CD4-positive, alpha-beta T cell treated with Interleukin-15 for 1 hour (primary cell): ENCODE measurements around the gene CLTCL1.
"Not testable (repeated sequence)": the region's sequence is repeated elsewhere in the genome, so short reads cannot be mapped to it uniquely, and the experiment has no call there.

Experiments
- DNase-seq: peaks from one replicate; pipeline ENCODE4 v3.0.0-alpha.2; 2020

The CLTCL1 gene

GRCh38 chr22:19173047-19174035 lies 118.2 kb downstream of the CLTCL1 start:
- no peak for DNase-seq

- DNase-seq = no peak
Measured at GRCh38 chr22:19172213-19173046, 119.1 kb downstream of the CLTCL1 start.

- DNase-seq = no peak
Measured at GRCh38 chr22:19169947-19170318, 121.6 kb downstream of the CLTCL1 start.

DNA sequence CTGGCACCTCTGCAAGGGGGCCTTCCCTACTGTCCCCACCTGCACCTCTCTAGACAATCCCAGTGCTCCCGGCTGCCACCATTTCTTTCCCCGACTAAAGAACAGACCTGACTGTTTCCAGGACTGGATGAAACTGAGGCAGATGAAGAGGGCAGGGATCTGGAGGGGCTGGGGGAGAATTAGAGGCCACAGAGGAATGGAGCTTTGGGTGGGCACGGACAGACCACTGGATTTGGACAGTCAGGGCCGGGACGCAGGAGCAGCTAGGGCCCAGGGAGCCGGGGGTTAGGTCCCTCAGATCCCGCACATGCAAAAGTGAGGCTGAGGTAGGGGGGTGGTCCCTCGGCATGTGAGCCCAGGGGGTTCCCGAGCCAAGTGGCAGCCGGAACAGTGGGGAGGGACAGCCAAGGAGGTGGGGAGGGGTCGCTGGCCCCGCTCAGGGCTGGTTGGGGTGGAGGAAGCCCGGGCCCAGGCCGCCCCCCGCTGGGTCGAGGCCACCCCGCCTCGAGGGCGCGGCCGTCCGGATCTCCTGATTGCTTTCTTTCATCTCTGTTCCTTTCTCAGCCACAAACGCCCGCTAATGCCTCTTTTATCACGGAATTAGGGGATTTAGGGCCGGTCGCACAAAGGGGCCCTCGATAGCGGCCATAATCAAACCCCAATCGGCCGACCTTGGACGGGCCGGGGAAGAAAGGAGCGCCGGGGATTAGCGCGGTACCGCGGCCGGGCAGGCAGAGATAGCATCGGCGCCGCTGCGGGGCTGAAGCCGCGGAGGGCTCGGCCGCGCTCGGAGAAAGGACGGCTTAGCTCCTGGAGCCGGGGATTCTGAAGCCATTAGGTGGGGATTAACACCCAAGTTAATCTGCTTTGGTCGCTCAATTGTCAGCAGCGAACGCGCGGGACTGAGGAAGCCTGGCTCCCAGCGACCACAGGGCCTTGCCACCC lies 122.2 kb downstream of the CLTCL1 start:
- no peak for DNase-seq

DNA sequence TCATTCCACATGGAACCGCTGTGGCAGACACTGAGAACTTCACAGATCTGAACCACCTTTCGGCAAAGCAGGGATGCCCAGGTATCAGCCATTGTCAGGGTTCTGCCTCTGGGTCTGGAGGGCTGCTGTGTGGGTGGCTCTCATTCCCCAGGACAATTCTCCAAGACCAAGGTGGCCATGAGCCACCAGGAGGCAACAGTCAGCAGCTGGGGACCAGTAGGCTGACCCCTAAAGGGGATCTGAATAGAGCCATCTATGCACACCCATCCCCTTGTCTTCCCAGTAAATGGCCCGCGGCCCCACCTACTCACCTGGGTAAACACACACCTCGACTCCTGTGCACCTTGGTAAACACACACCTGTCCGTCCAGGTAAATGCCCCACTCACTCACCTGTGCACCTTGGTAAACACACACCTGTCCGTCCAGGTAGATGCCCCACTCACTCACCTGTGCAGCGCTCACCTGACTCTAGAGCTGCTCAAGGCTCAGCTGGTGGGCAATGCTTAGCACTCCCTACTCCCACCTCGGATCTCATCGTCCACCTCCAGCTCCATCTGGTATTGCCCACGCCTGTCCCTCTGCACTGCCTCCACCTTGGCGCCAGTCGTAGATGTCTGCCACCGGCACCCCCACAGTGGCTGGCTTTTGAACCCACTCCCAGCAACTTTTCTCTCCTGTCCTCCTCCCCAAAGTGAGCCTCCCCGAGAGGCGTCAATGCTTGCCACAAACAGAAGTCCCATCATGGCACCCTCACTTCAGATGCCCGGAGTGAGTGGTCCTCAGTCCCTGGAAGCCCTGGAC lies 123.2 kb downstream of the CLTCL1 start:
- DNase-seq = no peak

- DNase-seq = no peak
Measured at GRCh38 chr22:19167106-19167869, 124.2 kb downstream of the CLTCL1 start.

GRCh38 chr22:19166421-19166820 lies 125.1 kb downstream of the CLTCL1 start:
- no peak for DNase-seq

GRCh38 chr22:19164425-19164824 lies 127.1 kb downstream of the CLTCL1 start:
- no peak for DNase-seq

DNA sequence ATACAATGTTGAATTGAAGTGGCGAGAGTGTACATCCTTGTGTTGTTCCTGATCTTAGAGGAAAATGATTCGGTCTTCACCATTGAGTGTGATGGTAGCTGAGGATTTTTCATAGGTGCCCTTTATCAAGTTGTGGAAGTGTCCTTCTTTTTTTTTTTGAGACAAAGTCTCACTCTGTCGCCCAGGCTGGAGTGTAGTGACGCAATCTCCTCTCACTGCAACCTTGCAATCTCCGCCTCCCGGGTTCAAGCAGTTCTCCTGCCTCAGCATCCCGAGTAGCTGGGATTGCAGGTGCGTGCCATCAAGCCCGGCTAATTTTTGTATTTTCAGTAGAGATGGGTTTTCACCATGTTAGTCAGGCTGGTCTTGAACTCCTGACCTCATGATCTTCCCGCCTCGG lies 132.9 kb downstream of the CLTCL1 start:
- DNase-seq = not testable (repeated sequence)

- DNase-seq = not testable (repeated sequence)
Measured at GRCh38 chr22:19156109-19156508, 135.4 kb downstream of the CLTCL1 start.

GRCh38 chr22:19152942-19153883 lies 138.3 kb downstream of the CLTCL1 start:
- DNase-seq = no peak

GRCh38 chr22:19151329-19152191 lies 140.0 kb downstream of the CLTCL1 start:
- no peak for DNase-seq

DNA sequence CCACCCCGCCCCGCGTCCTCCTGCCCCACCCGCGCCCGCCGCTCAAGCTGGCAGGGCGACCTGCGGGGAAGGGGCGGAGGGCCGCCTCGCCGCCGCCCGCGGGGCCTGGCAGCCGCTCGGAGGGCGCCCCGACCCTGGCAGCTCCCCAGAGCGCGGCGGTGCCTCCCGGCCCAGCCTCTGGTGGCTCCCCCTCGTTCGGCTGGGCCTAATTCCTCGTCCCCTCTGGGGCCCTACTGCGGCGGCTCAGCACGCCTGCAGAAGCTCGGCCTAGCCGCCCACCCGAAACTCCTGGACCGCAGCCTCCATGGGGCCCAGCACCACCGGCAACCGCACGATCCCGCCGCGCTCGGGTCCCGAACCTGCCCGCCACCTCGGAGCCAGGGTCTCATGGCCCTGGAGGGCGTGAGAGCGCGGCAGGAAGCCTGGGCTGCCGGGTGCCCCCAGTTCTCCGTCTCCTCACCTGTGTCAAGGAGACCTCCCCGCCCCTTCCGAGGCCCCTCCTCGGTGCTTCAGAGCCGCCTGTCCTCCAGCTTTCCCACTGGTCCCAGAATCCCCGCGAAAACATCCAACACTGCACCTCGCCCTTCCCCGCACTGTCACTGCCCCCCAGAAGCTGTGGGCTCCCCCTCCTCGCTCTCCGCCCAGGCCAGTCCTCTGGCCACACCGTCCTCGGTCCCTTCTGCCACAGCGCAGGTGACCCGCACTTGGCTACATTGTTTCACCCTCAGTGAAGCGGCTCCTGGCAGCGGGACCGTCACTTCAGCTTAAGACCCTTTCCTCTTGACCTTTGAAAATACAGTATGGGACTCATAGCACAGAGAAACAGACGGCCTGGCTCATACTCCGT lies 140.8 kb downstream of the CLTCL1 start:
- no peak for DNase-seq

DNA sequence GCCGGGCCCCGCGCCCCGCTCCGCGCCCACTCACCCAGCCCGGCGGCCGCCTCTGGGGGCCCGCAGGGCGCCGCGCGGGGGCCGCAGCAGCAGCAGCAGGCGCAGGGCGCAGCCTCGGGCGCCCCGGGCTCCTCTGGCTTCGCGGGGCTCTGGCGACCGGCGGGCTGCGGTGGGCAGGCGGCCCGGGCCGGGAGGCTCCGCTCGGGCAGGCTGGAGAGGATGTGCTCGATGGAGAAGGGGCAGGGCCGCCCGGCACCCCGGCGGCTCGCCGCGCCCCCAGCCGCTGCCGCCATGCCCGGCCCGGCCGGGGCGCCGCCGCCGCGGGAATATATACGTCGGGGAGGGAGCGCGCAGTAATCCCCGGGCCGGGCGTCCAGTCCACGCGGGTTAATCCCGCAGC lies 141.5 kb downstream of the CLTCL1 start, which contains the start of gene GSC2:
Gene GSC2 (minus strand): TSS at position 302 of the 400 bp plus-strand sequence. CDS start 9 bp downstream, at position 293.
- no peak for DNase-seq

DNA sequence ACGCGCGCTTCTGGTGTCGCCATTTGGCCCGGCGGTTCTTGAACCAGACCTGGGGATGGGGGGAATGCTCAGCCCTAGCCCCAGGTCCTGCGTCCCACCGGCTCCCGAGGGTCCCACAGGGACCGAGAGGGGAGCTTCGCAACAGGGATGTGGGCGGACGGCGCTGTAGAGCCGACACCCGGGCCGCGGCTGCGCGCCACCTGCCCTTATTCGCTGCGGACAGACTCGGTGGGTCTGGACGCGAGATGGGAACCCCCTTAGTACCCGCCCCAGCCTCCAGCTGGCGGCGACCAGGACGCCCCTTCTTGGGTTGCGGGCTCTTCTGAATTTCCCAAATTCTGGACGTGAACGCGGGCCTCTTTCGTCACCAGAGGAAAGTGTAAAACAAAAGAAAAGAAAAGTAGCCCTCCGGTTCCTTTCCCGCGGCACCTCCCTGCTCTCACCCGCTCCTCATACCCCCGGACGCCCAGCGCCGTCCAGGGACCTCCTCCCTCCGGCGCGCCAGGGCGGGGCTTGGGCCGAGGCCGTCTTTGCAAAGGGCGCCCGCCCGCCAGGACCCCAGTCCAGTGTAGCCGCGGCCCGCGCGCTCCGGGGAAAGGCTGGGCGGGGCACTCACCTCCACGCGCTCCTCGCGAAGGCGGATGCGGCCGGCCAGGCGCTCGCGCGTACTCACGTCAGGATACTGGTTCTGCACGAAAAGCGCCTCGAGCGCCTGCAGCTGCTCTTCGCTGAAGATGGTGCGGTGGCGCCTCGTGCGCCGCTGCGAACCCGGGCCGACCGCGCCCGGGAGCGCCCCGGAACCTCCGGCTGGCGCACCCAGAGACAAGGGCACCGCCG lies 142.3 kb downstream of the CLTCL1 start:
- DNase-seq = no peak

- DNase-seq = no peak
Measured at GRCh38 chr22:19148417-19149046, 143.0 kb downstream of the CLTCL1 start.
